ENCODE measurements around the gene XIAP.

The XIAP gene

DNA sequence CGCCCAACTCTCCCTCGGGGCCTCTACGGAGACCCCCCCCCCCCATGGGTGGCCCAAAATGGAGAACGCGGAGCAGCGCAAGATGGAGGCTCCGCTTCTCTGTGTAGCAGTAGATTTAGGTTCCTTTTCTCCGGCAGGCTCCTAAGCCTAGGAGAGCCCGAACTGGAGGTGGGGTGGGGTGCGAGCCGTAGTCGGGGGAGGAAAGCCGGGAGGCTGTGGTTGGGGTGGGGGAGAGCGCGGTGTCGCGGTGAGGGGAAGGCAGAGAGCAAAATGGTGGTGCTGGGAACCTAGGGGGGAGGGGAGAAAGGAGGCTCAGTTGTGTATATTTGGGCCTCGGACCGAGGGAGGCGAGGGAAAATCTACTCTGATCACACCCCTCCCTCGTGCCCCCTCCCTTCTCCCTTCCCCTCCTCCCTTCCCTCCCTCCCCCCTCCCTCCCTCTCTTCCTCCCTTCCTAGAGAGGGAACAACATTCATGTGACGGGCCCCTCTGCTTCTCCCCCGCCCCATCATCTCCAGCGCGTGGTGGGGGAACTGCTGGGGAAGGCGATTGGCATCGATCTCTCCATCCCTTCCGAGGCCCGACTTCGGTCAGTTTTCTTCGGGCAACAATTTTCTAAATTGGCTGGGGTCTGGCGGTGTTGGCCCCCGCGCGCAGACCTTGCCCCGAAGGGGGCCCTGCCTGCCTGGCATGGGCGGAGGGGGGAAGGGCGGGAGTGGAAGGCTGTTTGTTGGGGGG lies 101.6 kb downstream of the XIAP start, which contains the start of gene STAG2:
Gene STAG2, plus strand, starts transcription at position 439 of the 738 bp plus-strand sequence. CDS start 60,922 bp downstream, outside the sequence.
- DNase-seq, result peak; percentile 93

DNA sequence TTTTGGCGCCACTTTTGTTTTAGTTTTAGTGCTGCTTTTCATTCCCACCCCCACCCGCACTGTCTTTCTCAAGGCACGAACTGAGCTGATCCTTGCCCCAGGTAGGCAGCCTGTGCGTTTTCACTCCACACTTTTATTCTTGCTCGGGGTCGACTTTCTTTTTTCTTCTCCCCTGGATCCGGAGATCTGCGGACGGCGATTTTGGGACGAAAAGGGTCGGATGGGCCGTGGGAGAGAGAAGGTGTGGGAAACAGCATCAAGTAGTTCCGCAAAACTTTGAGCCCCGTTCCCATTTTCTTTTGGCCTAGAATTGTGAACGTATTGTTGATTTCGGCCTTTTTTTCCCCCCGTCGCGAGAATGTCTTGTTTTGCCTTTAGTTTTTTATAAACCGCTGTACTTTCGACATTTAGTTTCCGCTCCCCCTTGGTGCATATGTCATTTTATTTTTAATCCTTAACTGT lies 102.2 kb downstream of the XIAP start:
- no peak for DNase-seq

DNA sequence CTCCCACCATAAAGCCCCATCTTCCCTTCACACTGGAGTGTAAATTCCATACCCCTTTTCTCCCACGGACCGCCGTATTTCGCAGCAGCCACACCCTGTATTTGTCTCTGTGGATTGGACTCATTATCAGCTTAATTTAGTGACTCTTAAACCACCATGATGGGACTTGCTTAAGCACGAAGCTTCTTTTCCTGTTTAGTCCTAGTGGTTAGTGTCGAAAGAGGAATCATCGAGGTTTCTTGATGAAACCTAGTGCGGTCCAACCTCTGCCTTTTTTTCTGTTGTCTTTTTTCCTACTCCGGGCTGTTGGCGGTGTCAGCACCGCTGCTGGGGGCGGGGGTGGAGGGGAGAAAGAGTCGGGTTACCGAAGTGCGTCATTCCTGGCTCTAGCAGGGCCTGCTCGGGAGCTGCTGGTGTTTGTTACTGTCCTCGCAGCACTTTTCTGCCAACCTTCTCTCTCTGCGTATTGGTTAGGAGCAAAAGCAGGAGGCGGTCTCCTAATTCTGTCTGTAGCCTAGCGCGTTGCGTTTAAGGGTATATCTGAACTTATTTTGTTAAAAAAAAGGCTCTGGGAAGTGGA lies 103.0 kb downstream of the XIAP start:
- DNase-seq, result peak; percentile 93
